MG63 (cell line): ENCODE results near the gene ASB4. TPM values are rescaled to one million over a fixed set of nuclear protein-coding genes. Genes with fewer than 3 reads are reported as not detected.
"Not testable (repeated sequence)": the region's sequence is repeated elsewhere in the genome, so short reads cannot be mapped to it uniquely, and the experiment has no call there.

Experiments used
- DNase-seq: peaks from one replicate; pipeline ENCODE4 v3.0.0-alpha.2; 2020
- H3K27me3 ChIP-seq: fragments of 250-450 bp; sonication (Bioruptor Pico); 2 replicates; pipeline ENCODE4 v1.5.1; 2020; ENCODE audit warnings: mild to moderate bottlenecking, moderate library complexity
- H3K36me3 ChIP-seq: fragments of 250-450 bp; sonication (Bioruptor Pico); 2 replicates; pipeline ENCODE4 v1.5.1; 2020; ENCODE audit warnings: mild to moderate bottlenecking, moderate library complexity
- H3K4me3 ChIP-seq: fragments of 250-450 bp; sonication (Bioruptor Pico); 2 replicates; pipeline ENCODE4 v1.5.1; 2020; ENCODE audit warnings: mild to moderate bottlenecking, moderate library complexity
- H3K9me3 ChIP-seq: fragments of 250-450 bp; sonication (Bioruptor Pico); 2 replicates; pipeline ENCODE4 v1.5.1; 2020; ENCODE audit warnings: mild to moderate bottlenecking, moderate library complexity
- total RNA-seq: library from RNA; depleted of rRNA; stranded (reverse); fragments of >200 nt; shearing (Covaris generic); gene quantifications from 2 replicates; pipeline ENCODE4 v1.2.3, GENCODE V29; 2014; ENCODE audit warnings: low replicate concordance

ASB4 gene
- total RNA-seq, 1 experiment from 2014 or later = not detected

GRCh38 chr7:95503271-95504131 is 17.8 kb downstream of the ASB4 start:
- DNase-seq = no peak
- H3K27me3 ChIP-seq = no peaks in the 10 kb centered on the region
- H3K9me3 ChIP-seq = no peaks in the 10 kb centered on the region
- H3K4me3 ChIP-seq = no peak overlapping the region
- no peaks in the 10 kb centered on the region for H3K36me3 ChIP-seq

GRCh38 chr7:95504132-95504588 is 18.4 kb downstream of the ASB4 start:
- H3K27me3 ChIP-seq, H3K4me3 ChIP-seq, DNase-seq, H3K9me3 ChIP-seq, H3K36me3 ChIP-seq: not testable (repeated sequence)

GRCh38 chr7:95508780-95509179 is 23.0 kb downstream of the ASB4 start:
- H3K9me3 ChIP-seq = no peaks in the 10 kb centered on the region
- no peaks in the 10 kb centered on the region for H3K36me3 ChIP-seq
- no peak overlapping the region for H3K4me3 ChIP-seq
- no peak for DNase-seq
- H3K27me3 ChIP-seq = no peaks in the 10 kb centered on the region

- no peak for DNase-seq
- no peaks in the 10 kb centered on the region for H3K36me3 ChIP-seq
- H3K27me3 ChIP-seq = no peaks in the 10 kb centered on the region
- no peak overlapping the region for H3K4me3 ChIP-seq
- no peaks in the 10 kb centered on the region for H3K9me3 ChIP-seq
Measured at GRCh38 chr7:95509199-95509598, 23.5 kb downstream of the ASB4 start.

GRCh38 chr7:95511716-95512260 is 26.0 kb downstream of the ASB4 start:
- H3K36me3 ChIP-seq = no peaks in the 10 kb centered on the region
- DNase-seq = peak; percentile 27
- no peak overlapping the region for H3K4me3 ChIP-seq
- H3K27me3 ChIP-seq = no peaks in the 10 kb centered on the region
- no peaks in the 10 kb centered on the region for H3K9me3 ChIP-seq

GRCh38 chr7:95517458-95517857 is 31.7 kb downstream of the ASB4 start:
- Histone ChIP-seq H3K9me3 (no peaks in the 10 kb centered on the region), H3K27me3 (peaks cover 4% of the 10 kb centered on the region; the same call in 1 of the 2 replicates), H3K36me3 (no peaks in the 10 kb centered on the region), H3K4me3 (no peak overlapping the region)
- DNase-seq = no peak

GRCh38 chr7:95517870-95518269 is 32.1 kb downstream of the ASB4 start:
- Histone ChIP-seq H3K9me3 (no peaks in the 10 kb centered on the region), H3K36me3 (no peaks in the 10 kb centered on the region), H3K27me3 (peaks cover 6% of the 10 kb centered on the region; the same call in 1 of the 2 replicates), H3K4me3 (no peak overlapping the region)
- no peak for DNase-seq

GRCh38 chr7:95520136-95520535 is 34.4 kb downstream of the ASB4 start:
- Histone ChIP-seq H3K9me3 (no peaks in the 10 kb centered on the region), H3K36me3 (no peaks in the 10 kb centered on the region), H3K4me3 (no peak overlapping the region), H3K27me3 (peaks cover 12% of the 10 kb centered on the region; the same call in 1 of the 2 replicates)
- DNase-seq = no peak

GRCh38 chr7:95525503-95525902 is 39.8 kb downstream of the ASB4 start:
- no peak for DNase-seq
- Histone ChIP-seq H3K4me3 (no peak overlapping the region), H3K9me3 (no peaks in the 10 kb centered on the region), H3K27me3 (peaks cover 8% of the 10 kb centered on the region; the same call in 1 of the 2 replicates), H3K36me3 (no peaks in the 10 kb centered on the region)

- Histone ChIP-seq H3K27me3 (peaks cover 8% of the 10 kb centered on the region; the same call in 1 of the 2 replicates), H3K36me3 (no peaks in the 10 kb centered on the region), H3K9me3 (no peaks in the 10 kb centered on the region), H3K4me3 (no peak overlapping the region)
- DNase-seq = no peak
Measured at GRCh38 chr7:95526128-95526738, 40.5 kb downstream of the ASB4 start.

GRCh38 chr7:95527033-95527775 is 41.5 kb downstream of the ASB4 start:
- no peak overlapping the region for H3K4me3 ChIP-seq
- no peaks in the 10 kb centered on the region for H3K36me3 ChIP-seq
- no peaks in the 10 kb centered on the region for H3K9me3 ChIP-seq
- peak; percentile 20 for DNase-seq
- H3K27me3 ChIP-seq = peaks cover 8% of the 10 kb centered on the region; the same call in 1 of the 2 replicates

- no peak for DNase-seq
- H3K9me3 ChIP-seq = no peaks in the 10 kb centered on the region
- peaks cover 7% of the 10 kb centered on the region; the same call in 1 of the 2 replicates for H3K27me3 ChIP-seq
- no peaks in the 10 kb centered on the region for H3K36me3 ChIP-seq
- no peak overlapping the region for H3K4me3 ChIP-seq
Measured at GRCh38 chr7:95527776-95528250, 42.1 kb downstream of the ASB4 start.

- DNase-seq = no peak
- H3K36me3 ChIP-seq = no peaks in the 10 kb centered on the region
- H3K4me3 ChIP-seq = no peak overlapping the region
- no peaks in the 10 kb centered on the region for H3K9me3 ChIP-seq
- H3K27me3 ChIP-seq = no peaks in the 10 kb centered on the region
Measured at GRCh38 chr7:95529701-95530100, 44.0 kb downstream of the ASB4 start.

- Histone ChIP-seq H3K36me3 (no peaks in the 10 kb centered on the region), H3K4me3 (no peak overlapping the region), H3K9me3 (no peaks in the 10 kb centered on the region), H3K27me3 (no peaks in the 10 kb centered on the region)
- DNase-seq = no peak
Measured at GRCh38 chr7:95530881-95531280, 45.1 kb downstream of the ASB4 start.

- H3K36me3 ChIP-seq = no peaks in the 10 kb centered on the region
- DNase-seq = no peak
- H3K4me3 ChIP-seq = no peak overlapping the region
- no peaks in the 10 kb centered on the region for H3K27me3 ChIP-seq
- no peaks in the 10 kb centered on the region for H3K9me3 ChIP-seq
Measured at GRCh38 chr7:95531605-95532219, 46.0 kb downstream of the ASB4 start.

GRCh38 chr7:95534796-95535195 is 49.1 kb downstream of the ASB4 start:
- DNase-seq = no peak
- Histone ChIP-seq H3K36me3 (no peaks in the 10 kb centered on the region), H3K27me3 (no peaks in the 10 kb centered on the region), H3K4me3 (no peak overlapping the region), H3K9me3 (no peaks in the 10 kb centered on the region)
